ENCODE data around the gene ENPEP.

ENPEP gene

DNA sequence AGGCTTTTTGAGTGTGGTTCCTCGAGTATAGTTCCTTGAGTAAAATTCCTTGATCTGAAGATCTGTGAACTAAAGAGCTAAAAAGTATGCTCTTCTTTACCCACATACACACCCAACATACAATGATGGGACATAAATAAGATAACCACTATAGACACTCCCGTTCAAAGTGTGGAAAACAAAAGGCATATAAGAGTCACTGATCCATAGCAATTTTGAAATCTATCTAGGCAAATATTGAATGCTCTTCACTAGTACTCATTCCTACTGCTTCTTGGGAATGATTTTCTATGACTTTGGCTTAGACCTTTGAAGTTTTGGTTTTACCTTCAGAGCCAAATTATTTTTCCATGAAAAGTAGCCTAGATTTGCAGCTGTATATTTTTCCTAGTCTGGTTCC lies 120.5 kb downstream of the ENPEP start:
- no peak for DNase-seq (ENCODE audit: extremely low read depth in 1 of 2, low read depth in 1 of 2)

DNA sequence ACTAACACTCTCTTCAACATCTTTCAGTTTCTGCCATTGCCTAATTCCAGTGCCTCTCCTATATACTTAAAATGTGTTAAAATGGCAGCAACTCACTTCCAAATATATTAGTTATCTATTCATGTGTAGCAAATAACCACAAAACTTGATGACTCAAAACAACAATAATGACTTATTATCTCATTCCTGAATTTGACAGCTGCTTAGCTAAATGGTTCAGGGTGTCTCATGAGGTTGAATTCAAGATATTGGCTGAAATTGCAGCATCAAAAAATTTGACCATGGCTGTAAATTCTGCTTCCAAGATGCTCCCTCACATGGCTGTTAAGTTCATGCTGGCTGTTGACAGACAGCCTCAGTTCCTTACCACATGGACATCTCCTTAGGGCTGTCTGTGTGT lies 121.6 kb downstream of the ENPEP start:
- DNase-seq (ENCODE audit: extremely low read depth in 1 of 2, low read depth in 1 of 2) = no peak

DNA sequence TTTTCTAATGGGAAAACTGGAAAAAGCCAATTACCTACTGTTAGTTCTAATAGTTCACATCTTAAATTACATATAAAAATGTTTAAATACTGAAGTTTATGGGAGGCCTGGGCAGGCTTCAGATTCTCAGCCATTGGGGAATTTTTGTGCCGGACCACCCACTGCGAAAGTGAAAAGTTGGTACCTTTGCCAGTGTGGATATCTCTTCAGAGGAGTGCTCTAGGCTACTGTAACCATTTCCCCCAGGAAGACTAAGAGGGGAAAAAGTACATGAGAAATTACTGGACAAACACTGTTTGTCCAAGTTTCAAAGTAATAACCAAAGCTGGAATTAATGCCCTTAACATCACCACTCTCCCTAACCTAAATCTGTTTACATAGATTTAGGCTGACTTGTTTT lies 126.1 kb downstream of the ENPEP start:
- no peak for DNase-seq (ENCODE audit: extremely low read depth in 1 of 2, low read depth in 1 of 2)

DNA sequence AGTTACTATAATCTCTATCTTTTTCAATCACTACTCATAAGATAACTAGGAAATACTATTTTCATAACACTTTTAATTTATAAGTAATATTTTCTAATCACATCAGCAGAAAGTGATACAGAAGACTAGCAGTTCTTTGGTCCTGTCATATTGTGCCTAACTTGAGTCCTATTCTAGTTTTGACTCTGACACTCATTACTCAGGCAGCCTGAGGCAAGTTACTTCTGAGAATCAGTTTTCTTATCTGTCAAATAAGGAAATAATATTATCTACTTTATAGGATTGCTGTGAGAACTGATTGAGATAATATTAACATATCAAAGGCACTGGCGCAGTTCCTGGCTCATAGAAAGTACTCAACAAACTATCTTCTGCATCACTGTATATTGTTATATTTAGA lies 129.1 kb downstream of the ENPEP start:
- DNase-seq (ENCODE audit: extremely low read depth in 1 of 2, low read depth in 1 of 2) = no peak

DNA sequence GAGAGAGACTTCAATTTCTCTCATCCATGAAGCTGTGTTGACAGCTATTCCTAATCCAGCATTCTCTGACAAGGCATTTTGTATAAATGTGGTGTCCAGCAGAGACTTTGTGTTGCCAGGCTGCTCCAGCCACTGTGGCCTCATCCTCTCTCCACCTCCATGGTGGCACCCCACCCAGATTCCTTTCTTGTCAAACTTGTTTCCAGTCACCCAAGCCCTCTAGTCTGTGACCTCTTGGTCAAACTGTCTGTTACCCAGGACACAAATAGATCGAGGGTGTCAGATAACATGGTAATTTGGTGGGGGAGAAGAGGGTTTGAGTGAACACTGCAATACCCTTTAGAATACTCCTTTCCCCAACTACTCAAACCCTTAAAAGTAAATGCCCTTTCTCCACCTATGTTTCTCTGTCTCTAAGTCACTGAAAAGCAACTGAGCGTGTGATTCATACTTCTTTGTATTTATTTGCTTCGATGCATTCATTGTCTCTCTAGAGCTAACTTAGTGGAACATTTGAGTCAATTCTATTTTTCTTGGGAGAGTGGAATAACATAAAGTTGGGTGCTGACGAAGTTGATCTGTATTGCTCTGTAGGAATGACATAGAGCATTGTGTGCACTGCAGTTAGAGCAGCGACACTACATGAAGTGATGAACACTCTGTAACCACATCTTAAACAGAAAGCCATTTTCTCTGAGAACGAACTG lies 133.2 kb downstream of the ENPEP start:
- no peak for DNase-seq (ENCODE audit: extremely low read depth in 1 of 2, low read depth in 1 of 2)

DNA sequence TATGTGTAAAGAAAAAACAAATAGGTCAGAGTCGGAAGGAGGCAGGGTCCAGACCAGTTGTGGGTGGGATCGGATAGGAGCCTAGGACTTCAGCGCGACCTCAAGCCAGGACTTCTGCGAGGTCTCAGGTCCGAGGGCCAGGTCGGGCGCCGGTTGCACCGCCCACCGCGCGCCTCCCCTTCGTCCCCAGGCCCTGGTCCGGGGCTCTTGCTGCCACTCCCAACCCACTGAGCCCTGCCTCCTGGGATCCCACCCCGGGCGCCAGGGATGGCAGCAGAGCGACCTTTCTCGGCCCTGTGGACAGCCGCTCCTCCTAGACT lies 134.6 kb downstream of the ENPEP start:
- DNase-seq (ENCODE audit: extremely low read depth in 1 of 2, low read depth in 1 of 2) = no peak

DNA sequence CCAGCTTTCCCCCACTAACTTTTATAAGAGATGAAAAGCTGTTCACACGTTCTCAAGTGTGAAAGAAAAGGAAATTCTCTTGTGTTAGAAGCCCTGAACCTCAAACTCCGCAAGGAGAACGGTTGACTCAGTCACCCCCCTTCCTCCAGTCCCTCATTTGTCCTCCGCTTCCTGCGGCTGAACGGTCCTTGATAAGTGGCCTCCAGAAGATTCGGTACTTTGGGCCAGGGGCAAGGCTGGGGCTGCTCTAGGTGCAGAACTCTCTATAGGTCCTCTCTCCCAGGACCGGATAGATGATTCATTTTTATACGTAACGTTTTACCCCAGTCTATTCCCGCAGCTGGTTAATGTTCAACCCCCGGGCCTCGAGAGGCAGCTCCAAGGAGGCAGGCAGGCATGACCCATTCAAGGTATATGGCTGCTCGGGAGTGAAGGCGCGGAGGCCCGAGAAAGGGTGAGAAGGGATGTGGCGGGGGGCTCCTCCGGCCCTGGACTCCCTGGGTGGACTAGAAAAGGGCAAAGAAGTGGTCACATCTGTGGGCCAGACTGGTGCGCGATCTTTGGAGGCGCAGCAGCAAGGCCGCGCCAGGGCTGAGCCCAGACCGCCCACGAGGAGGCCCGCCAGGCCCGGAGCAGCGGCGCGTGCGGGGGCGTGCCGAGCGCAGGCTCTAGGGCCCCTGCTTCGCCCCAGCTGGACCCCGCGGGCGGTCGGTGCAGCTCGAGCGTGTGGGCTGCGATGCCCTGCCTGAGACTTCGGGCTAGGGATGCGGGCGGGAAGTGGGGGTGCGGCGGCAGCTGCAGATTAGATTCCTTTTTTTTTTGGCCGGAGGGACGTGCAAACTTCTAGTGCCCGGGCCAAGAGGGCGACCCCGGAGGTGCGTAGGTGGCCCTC lies 135.2 kb downstream of the ENPEP start:
- DNase-seq (ENCODE audit: extremely low read depth in 1 of 2, low read depth in 1 of 2) = no peak

DNA sequence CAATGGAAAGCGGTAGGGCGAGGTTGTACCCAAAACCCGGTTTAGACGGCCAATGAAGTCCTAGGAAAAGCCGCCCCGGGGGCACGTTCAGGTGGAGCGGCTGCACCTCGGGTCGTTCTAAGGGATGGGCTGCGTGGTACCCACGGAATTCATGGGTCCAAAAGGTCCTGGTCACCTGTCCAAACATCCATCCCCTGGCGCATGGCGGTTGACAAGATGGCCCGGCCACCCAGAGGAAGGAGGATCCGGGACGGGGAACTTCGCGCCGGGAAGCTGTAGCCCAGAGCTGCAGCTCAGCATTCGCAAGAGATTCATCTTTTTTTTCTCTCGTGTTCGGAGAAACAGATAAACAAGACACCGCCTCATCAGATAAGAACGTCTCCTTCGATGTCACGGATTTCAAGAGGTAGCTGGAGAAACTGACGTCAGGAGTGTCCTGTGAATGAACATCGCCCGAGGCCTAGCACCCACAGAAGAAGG lies 136.1 kb downstream of the ENPEP start:
- no peak for DNase-seq (ENCODE audit: extremely low read depth in 1 of 2, low read depth in 1 of 2)

DNA sequence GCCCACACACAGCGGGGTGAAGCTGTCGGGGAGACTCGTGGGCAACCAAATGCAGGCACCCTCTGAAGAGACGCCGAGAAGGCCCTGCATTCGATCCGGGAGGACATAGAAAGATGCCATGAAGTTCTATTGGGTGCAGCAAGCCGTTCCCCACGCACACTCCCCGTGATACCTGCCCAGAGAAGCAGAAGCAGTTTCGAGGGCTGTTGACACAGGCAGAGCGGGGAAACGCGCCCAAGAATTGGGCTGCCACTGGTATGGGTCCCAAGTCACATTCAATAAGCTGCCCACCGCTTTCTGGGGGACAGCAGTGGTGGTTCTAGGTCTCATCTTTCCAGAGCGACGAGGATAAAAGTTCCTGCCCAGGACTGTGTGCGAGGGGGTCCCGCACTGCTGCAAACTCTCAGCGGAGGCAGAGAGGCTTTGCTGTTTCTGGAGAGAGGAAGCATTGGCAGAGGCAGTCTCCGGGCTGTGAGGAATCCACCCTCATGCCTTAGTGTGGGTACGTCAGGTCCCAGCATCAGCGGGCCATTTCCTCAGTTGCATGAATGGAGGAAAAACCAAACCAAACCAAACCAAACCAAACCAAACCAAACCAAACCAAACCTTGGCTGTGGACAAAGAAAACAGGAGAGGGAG lies 136.8 kb downstream of the ENPEP start:
- no peak for DNase-seq (ENCODE audit: extremely low read depth in 1 of 2, low read depth in 1 of 2)

DNA sequence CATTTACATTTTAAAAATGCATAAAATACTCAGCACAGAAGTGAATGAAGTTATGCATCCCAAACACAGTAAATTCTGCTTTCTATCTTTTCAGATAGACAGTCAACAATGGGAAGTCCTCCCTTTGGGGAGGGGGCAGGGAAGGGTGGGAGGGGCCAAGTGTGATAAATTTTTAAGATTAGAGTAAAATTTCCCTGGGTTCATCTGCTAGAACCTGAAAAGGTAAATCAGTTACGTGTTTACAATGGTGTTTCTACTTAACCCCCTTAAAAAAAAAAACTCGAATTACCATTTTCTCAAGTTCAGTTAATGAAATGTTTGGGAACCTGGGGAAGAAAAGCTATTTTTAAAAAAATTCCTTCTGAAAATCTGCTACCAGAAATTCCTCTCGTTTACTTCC lies 137.8 kb downstream of the ENPEP start:
- DNase-seq (ENCODE audit: extremely low read depth in 1 of 2, low read depth in 1 of 2) = no peak

DNA sequence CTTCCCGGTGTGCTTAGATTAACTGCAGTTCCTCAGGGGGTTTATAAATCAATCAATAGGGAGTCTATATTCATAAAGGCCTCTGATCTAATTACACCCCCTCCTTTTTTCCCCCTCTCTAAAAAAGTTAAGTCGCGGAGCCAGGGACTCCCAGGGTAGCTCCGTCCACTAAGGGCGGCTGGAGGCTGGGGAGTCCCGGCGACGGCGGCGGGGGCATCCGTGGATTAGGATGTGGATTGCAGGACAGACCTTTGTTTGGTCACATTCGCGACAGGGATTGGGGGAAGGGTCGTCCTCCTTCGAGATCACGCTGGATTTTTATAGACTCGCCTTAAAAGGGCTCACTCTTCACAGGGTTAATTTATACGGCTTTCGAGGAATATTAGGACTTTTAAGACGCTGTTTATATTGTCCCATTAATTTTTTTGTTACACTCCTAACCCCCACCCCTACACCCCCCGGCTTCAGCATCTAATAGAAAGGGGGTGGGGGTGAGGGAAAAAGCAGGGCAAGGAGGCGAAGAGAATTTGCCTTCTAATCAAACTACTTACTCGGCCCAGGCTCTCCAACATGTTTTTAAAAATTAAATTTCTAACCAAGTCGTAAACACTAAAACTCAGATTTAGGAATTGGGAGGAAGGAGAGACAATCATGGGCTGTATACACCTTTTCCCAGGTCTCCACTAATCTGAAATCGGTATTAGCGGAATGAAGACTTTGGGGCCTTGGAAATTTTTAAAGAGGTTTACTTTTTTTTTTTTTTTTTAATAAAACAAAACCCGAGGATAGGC lies 138.4 kb downstream of the ENPEP start:
- DNase-seq (ENCODE audit: extremely low read depth in 1 of 2, low read depth in 1 of 2) = no peak
